HG03521 (cell line): ENCODE data around the gene RAPGEF6.
"Not testable (repeated sequence)": the region's sequence is repeated elsewhere in the genome, so short reads cannot be mapped to it uniquely, and the experiment has no call there.

ENCODE experiments used
- ATAC-seq: cut with Tn5 transposase; IDR thresholded peaks from one replicate; pipeline ENCODE4 v1.9.1; 2021; ENCODE audit warnings: mild to moderate bottlenecking, moderate library complexity; ENCODE audit not compliant: unreplicated experiment

The RAPGEF6 gene

GRCh38 chr5:131436081-131436480 is 198.9 kb downstream of the RAPGEF6 start:
- ATAC-seq = no peak

- ATAC-seq = no peak
These were observed 201.9 kb downstream of the RAPGEF6 start for GRCh38 chr5:131433109-131433508.

- no peak for ATAC-seq
These were observed 203.2 kb downstream of the RAPGEF6 start for GRCh38 chr5:131431794-131432193.

GRCh38 chr5:131430794-131431193 is 204.2 kb downstream of the RAPGEF6 start:
- ATAC-seq = no peak

GRCh38 chr5:131426011-131426410 is 209.0 kb downstream of the RAPGEF6 start:
- no peak for ATAC-seq

GRCh38 chr5:131423056-131423455 is 212.0 kb downstream of the RAPGEF6 start:
- ATAC-seq = no peak

GRCh38 chr5:131419877-131420276 is 215.2 kb downstream of the RAPGEF6 start:
- ATAC-seq = no peak

GRCh38 chr5:131418846-131419245 is 216.2 kb downstream of the RAPGEF6 start:
- no peak for ATAC-seq

- ATAC-seq = peak; percentile 32
These were observed 217.7 kb downstream of the RAPGEF6 start for GRCh38 chr5:131417240-131417869.

- ATAC-seq = peak; percentile 76
These were observed 218.3 kb downstream of the RAPGEF6 start for GRCh38 chr5:131416729-131417128.

GRCh38 chr5:131413605-131414559 is 221.1 kb downstream of the RAPGEF6 start:
- peak; percentile 61 for ATAC-seq

- no peak for ATAC-seq
These were observed 227.9 kb downstream of the RAPGEF6 start for GRCh38 chr5:131406975-131407638.

GRCh38 chr5:131406076-131406475 is 229.0 kb downstream of the RAPGEF6 start:
- ATAC-seq = no peak

GRCh38 chr5:131405674-131406073 is 229.4 kb downstream of the RAPGEF6 start:
- ATAC-seq = no peak

GRCh38 chr5:131400585-131400984 is 234.4 kb downstream of the RAPGEF6 start:
- no peak for ATAC-seq

- ATAC-seq = not testable (repeated sequence)
These were observed 236.0 kb downstream of the RAPGEF6 start for GRCh38 chr5:131399007-131399406.

GRCh38 chr5:131396630-131397273 is 238.3 kb downstream of the RAPGEF6 start:
- ATAC-seq = no peak

GRCh38 chr5:131396015-131396414 is 239.0 kb downstream of the RAPGEF6 start:
- ATAC-seq = peak; percentile 71

GRCh38 chr5:131394128-131394527 is 240.9 kb downstream of the RAPGEF6 start:
- peak; percentile 68 for ATAC-seq

GRCh38 chr5:131393498-131393968 is 241.5 kb downstream of the RAPGEF6 start:
- no peak for ATAC-seq
